HG03280 (cell line): ENCODE results near the gene RPL35A.
"Not testable (repeated sequence)": the region's sequence is repeated elsewhere in the genome, so short reads cannot be mapped to it uniquely, and the experiment has no call there.

Experiments
- ATAC-seq: cut with Tn5 transposase; IDR thresholded peaks from one replicate; pipeline ENCODE4 v1.9.1; 2021; ENCODE audit warnings: mild to moderate bottlenecking, moderate library complexity; ENCODE audit not compliant: unreplicated experiment

The RPL35A gene

GRCh38 chr3:197949778-197950676, at the start of gene RPL35A:
Gene RPL35A, plus strand, starts transcription at chr3:197950190. Its CDS starts 778 bp downstream, at chr3:197950968.
- peak; percentile 92 for ATAC-seq

- ATAC-seq: no peak
These were observed 48.4 kb upstream of the RPL35A start for GRCh38 chr3:197901626-197902025.

GRCh38 chr3:197906023-197906849, 43.8 kb upstream of the RPL35A start:
- peak; percentile 79 for ATAC-seq

GRCh38 chr3:197906850-197907187, 43.2 kb upstream of the RPL35A start:
- ATAC-seq: no peak

GRCh38 chr3:197907196-197907595, 42.8 kb upstream of the RPL35A start:
- no peak for ATAC-seq

GRCh38 chr3:197908550-197908949, 41.4 kb upstream of the RPL35A start:
- ATAC-seq: not testable (repeated sequence)

GRCh38 chr3:197908957-197909701, 40.9 kb upstream of the RPL35A start:
- ATAC-seq: no peak

GRCh38 chr3:197912741-197913476, 37.1 kb upstream of the RPL35A start:
- no peak for ATAC-seq

- no peak for ATAC-seq
These were observed 36.2 kb upstream of the RPL35A start for GRCh38 chr3:197913641-197914380.

GRCh38 chr3:197921429-197922275, 28.3 kb upstream of the RPL35A start:
- not testable (repeated sequence) for ATAC-seq

GRCh38 chr3:197926418-197926817, 23.6 kb upstream of the RPL35A start:
- ATAC-seq: no peak

- ATAC-seq: not testable (repeated sequence)
These were observed 22.4 kb upstream of the RPL35A start for GRCh38 chr3:197927578-197927977.

- no peak for ATAC-seq
These were observed 13.1 kb upstream of the RPL35A start for GRCh38 chr3:197936819-197937384.

- no peak for ATAC-seq
These were observed 9.1 kb upstream of the RPL35A start for GRCh38 chr3:197940745-197941384.

- ATAC-seq: peak; percentile 75
These were observed 6.9 kb upstream of the RPL35A start for GRCh38 chr3:197942956-197943556.

GRCh38 chr3:197949191-197949777, 706 bp upstream of the RPL35A start:
- ATAC-seq: no peak

GRCh38 chr3:197950677-197951061, 679 bp downstream of the RPL35A start:
- no peak for ATAC-seq
